ENCODE data around the gene FBXL16. TPM values are rescaled to one million over a fixed set of nuclear protein-coding genes. Genes with fewer than 3 reads are reported as not detected.

FBXL16 gene
- polyA plus RNA-seq, 1 donor (not counting 4 experiments of a cell fraction or from before 2014, with no cell fraction given), result 0.81 TPM

GRCh38 chr16:732332-732731 is 26.7 kb upstream of the FBXL16 start:
- H3K4me2 ChIP-seq (ENCODE audit: control insufficient read depth, extremely low read depth, insufficient read depth, low read depth, low read length), result no peak overlapping the region
- no peak overlapping the region for H2AFZ ChIP-seq (ENCODE audit: control insufficient read depth, low read length)
- H3K9me3 ChIP-seq (ENCODE audit: control insufficient read depth, low read depth, low read length), result no peaks in the 10 kb centered on the region
- H3K4me3 ChIP-seq (ENCODE audit: control insufficient read depth in 2 of 3, extremely low read depth in 1 of 3, insufficient read depth in 2 of 3, low read depth in 1 of 3, low read length in 3 of 3), result no peak overlapping the region
- no peaks in the 10 kb centered on the region for H3K79me2 ChIP-seq (ENCODE audit: control insufficient read depth, insufficient read depth, low read length)
- TF ChIP-seq EZH2 (IDR thresholded peaks at IDR 0.05; ENCODE audit: low read length) (no peak), CTCF (optimal IDR thresholded peaks at IDR 0.05 in 1 of 3, IDR thresholded peaks at IDR 0.05 in 1 of 3, conservative IDR thresholded peaks at IDR 0.05 in 1 of 3; ENCODE audit: extremely low read depth in 1 of 3, insufficient read depth in 2 of 3, low read length in 3 of 3) (no peak)
- H3K36me3 ChIP-seq (ENCODE audit: control insufficient read depth in 2 of 2, extremely low read depth in 1 of 2, insufficient read depth in 2 of 2, low read length in 2 of 2), result peaks cover 22 to 27% of the 10 kb centered on the region in 2 experiments
- no peaks in the 10 kb centered on the region for H3K4me1 ChIP-seq (ENCODE audit: control insufficient read depth, extremely low read depth, insufficient read depth, low read length)
- H4K20me1 ChIP-seq (ENCODE audit: control insufficient read depth, extremely low read depth, insufficient read depth, low read length), result no peaks in the 10 kb centered on the region
- H3K9ac ChIP-seq (ENCODE audit: control insufficient read depth, extremely low read depth, insufficient read depth, low read length), result no peak overlapping the region
- DNase-seq (ENCODE audit: low read depth, low spot score) (no peak), FAIRE-seq (no peak)
- H3K27ac ChIP-seq (ENCODE audit: control insufficient read depth, insufficient read depth, low read length), result no peak overlapping the region
- no peaks in the 10 kb centered on the region for H3K27me3 ChIP-seq (ENCODE audit: control insufficient read depth, extremely low read depth, insufficient read depth, low read length)
- H3K9me1 ChIP-seq (ENCODE audit: control insufficient read depth, extremely low read depth, insufficient read depth, low read length), result no peaks in the 10 kb centered on the region
- dilution Hi-C loops (cut with MboI; ENCODE audit: extremely low pct_ligation_motif_present, low sequenced_read_pairs), result no loop called here

DNA sequence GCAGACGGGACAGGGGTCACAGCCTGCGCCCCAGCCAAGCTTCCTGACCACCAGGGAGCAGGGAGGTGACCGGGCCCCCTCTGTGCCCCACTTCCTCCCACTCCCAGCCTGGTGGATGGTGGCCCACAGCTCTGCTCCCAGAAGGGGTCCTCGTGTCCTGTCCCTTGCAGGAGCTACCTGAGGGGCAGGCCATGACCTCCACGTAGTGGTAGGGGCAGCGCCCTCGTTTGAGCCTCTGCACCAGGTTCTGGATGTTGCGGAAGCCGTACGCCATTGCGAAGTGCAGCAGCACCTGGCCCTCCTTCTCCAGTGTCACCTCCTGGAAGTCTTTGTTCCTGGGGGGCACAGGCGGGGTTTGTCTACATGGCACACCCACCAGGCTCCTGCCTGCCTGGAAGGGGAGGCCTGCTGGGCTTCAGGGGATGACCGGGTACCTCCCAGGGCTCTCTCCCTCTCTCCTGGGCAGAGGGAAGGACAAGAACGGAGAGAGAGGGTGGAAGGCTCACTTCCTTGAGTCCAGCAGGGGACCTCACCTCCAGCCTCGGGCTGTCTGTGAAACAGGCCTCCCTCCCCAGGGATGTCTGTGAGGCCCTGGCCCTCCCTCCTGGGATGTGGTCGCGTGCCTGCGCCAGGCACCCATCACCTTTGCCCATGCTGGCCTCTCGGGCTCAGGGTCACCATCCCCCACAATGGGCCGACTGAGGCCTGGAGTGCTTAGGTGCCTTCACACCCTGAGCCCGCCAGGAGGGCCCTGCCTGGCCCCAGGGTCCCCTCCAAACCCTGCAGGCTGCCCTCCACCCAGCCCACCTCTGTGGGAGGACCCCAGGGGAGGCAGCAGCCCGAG is 25.3 kb upstream of the FBXL16 start:
- no peak for DNase-seq (ENCODE audit: low read depth, low spot score)
- Histone ChIP-seq H3K9me3 (ENCODE audit: control insufficient read depth, low read depth, low read length) (no peaks in the 10 kb centered on the region), H3K4me3 (ENCODE audit: control insufficient read depth in 2 of 3, extremely low read depth in 1 of 3, insufficient read depth in 2 of 3, low read depth in 1 of 3, low read length in 3 of 3) (no peak overlapping the region), H3K4me2 (ENCODE audit: control insufficient read depth, extremely low read depth, insufficient read depth, low read depth, low read length) (no peak overlapping the region), H3K9me1 (ENCODE audit: control insufficient read depth, extremely low read depth, insufficient read depth, low read length) (no peaks in the 10 kb centered on the region), H3K9ac (ENCODE audit: control insufficient read depth, extremely low read depth, insufficient read depth, low read length) (no peak overlapping the region), H3K27ac (ENCODE audit: control insufficient read depth, insufficient read depth, low read length) (no peak overlapping the region), H2AFZ (ENCODE audit: control insufficient read depth, low read length) (no peak overlapping the region), H3K79me2 (ENCODE audit: control insufficient read depth, insufficient read depth, low read length) (no peaks in the 10 kb centered on the region), H3K4me1 (ENCODE audit: control insufficient read depth, extremely low read depth, insufficient read depth, low read length) (peaks cover 4% of the 10 kb centered on the region), H4K20me1 (ENCODE audit: control insufficient read depth, extremely low read depth, insufficient read depth, low read length) (no peaks in the 10 kb centered on the region), H3K27me3 (ENCODE audit: control insufficient read depth, extremely low read depth, insufficient read depth, low read length) (no peaks in the 10 kb centered on the region), H3K36me3 (ENCODE audit: control insufficient read depth in 2 of 2, extremely low read depth in 1 of 2, insufficient read depth in 2 of 2, low read length in 2 of 2) (peaks cover 14 to 21% of the 10 kb centered on the region in 2 experiments)
- TF ChIP-seq EZH2 (IDR thresholded peaks at IDR 0.05; ENCODE audit: low read length), result no peak
- no peak for TF ChIP-seq CTCF (optimal IDR thresholded peaks at IDR 0.05 in 1 of 3, IDR thresholded peaks at IDR 0.05 in 1 of 3, conservative IDR thresholded peaks at IDR 0.05 in 1 of 3; ENCODE audit: extremely low read depth in 1 of 3, insufficient read depth in 2 of 3, low read length in 3 of 3)
- dilution Hi-C loops (cut with MboI; ENCODE audit: extremely low pct_ligation_motif_present, low sequenced_read_pairs), result no loop called here
- no peak for FAIRE-seq

Data from keratinocyte (primary cell).